WTC11 (cell line): ENCODE data around the gene CASKIN1.

ENCODE experiments used
- ATF3 ChIP-seq: sonication (generic); formaldehyde crosslinking; conservative IDR thresholded peaks from 2 replicates; pipeline ENCODE4 v1.8.1; 2022; ENCODE audit warnings: mild to moderate bottlenecking, missing genetic modification reagents
- CTCF ChIP-seq: fragments of 200-600 bp; IDR thresholded peaks from 2 replicates; pipeline ENCODE4 v1.8.0; 2022; ENCODE audit warnings: antibody characterized with exemption
- ELF4 ChIP-seq: sonication (generic); formaldehyde crosslinking; IDR thresholded peaks from 2 replicates; pipeline ENCODE4 v1.8.1; 2022; ENCODE audit warnings: low read depth, mild to moderate bottlenecking, moderate library complexity, missing genetic modification reagents
- EMX1 ChIP-seq: fragments of 250-450 bp; sonication (Bioruptor Pico); IDR thresholded peaks from 2 replicates; pipeline ENCODE4 v1.8.0; 2021; ENCODE audit warnings: mild to moderate bottlenecking
- MAX ChIP-seq: sonication (generic); formaldehyde crosslinking; IDR thresholded peaks from 2 replicates; pipeline ENCODE4 v1.8.0; 2022; ENCODE audit warnings: mild to moderate bottlenecking, missing genetic modification reagents
- RELA ChIP-seq: sonication (generic); formaldehyde crosslinking; IDR thresholded peaks from 2 replicates; pipeline ENCODE4 v1.8.1; 2022; ENCODE audit warnings: missing genetic modification reagents, mild to moderate bottlenecking, borderline replicate concordance
- TCF7 ChIP-seq: sonication (generic); formaldehyde crosslinking; IDR thresholded peaks from 2 replicates; pipeline ENCODE4 v1.8.0; 2022; ENCODE audit warnings: mild to moderate bottlenecking, low read depth, missing genetic modification reagents, moderate library complexity
- TEAD4 ChIP-seq: sonication (generic); formaldehyde crosslinking; IDR thresholded peaks from 2 replicates; pipeline ENCODE4 v1.8.0; 2022; ENCODE audit warnings: mild to moderate bottlenecking, missing genetic modification reagents
- ZNF138 ChIP-seq: sonication (generic); formaldehyde crosslinking; conservative IDR thresholded peaks from 2 replicates; pipeline ENCODE4 v1.8.1; 2022; ENCODE audit warnings: mild to moderate bottlenecking, moderate library complexity, missing genetic modification reagents
- ZNF232 ChIP-seq: sonication (generic); formaldehyde crosslinking; IDR thresholded peaks from 2 replicates; pipeline ENCODE4 v1.8.0; 2022; ENCODE audit warnings: mild to moderate bottlenecking, missing genetic modification reagents
- ZNF423 ChIP-seq: fragments of 250-450 bp; sonication (Bioruptor Pico); IDR thresholded peaks from 2 replicates; pipeline ENCODE4 v2.1.2; 2022; ENCODE audit warnings: mild to moderate bottlenecking, moderate library complexity
- ZSCAN18 ChIP-seq: fragments of 250-450 bp; sonication (Bioruptor Pico); IDR thresholded peaks from 2 replicates; pipeline ENCODE4 v2.1.2; 2022; ENCODE audit warnings: mild to moderate bottlenecking, moderate library complexity

GRCh38 chr16:2162676-2163118, 33.7 kb downstream of the CASKIN1 start:
- TF ChIP-seq TEAD4 (CRISPR knock-in tag) (no peak), ZSCAN18 (CRISPR knock-in tag) (no peak), ATF3 (CRISPR knock-in tag) (no peak), CTCF (no peak), RELA (CRISPR knock-in tag) (no peak), ZNF138 (no peak), ZNF232 (CRISPR knock-in tag) (no peak), MAX (no peak), EMX1 (CRISPR knock-in tag) (no peak), ZNF423 (no peak), TCF7 (CRISPR knock-in tag) (no peak), ELF4 (CRISPR knock-in tag) (no peak)
